Left lung (tissue), 10 donors: Measurements from ENCODE around the gene ALOX5. TPM values are rescaled to one million over a fixed set of nuclear protein-coding genes. Genes with fewer than 3 reads are reported as not detected.
"Not testable (repeated sequence)": the region's sequence is repeated elsewhere in the genome, so short reads cannot be mapped to it uniquely, and the experiment has no call there.

ENCODE experiments used
- ATAC-seq: fragments of 200-7000 bp; cut with Tn5 transposase; one replicate; pipeline ENCODE4 v1.9.1; 2020; ENCODE audit warnings: moderate library complexity
- DNase-seq, 4 donors: peaks; one replicate each; pipeline ENCODE4 v3.0.0-alpha.2; 2013 to 2020
- H3K27ac ChIP-seq, 2 donors: fragments of 200-600 bp; sonication (generic) in 1 of 2; one replicate each; pipeline versions ENCODE4 v1.5.0 to v1.8.0; 2020 to 2021
- H3K27me3 ChIP-seq, 2 donors: fragments of 200-600 bp; sonication (generic) in 1 of 2; one replicate each; pipeline versions ENCODE4 v1.5.0 to v1.8.0; 2020 to 2021
- H3K36me3 ChIP-seq, 2 donors: fragments of 200-600 bp; sonication (generic) in 1 of 2; one replicate each; pipeline versions ENCODE4 v1.5.0 to v1.8.0; 2020 to 2021
- H3K4me1 ChIP-seq, 2 donors: fragments of 200-600 bp; one replicate each; pipeline ENCODE4 v1.8.0; 2021
- H3K4me3 ChIP-seq, 2 donors: fragments of 200-600 bp; sonication (generic) in 1 of 2; one replicate each; pipeline versions ENCODE4 v1.5.0 to v1.8.0; 2020 to 2021; ENCODE audit warnings: mild to moderate bottlenecking in 1 of 2
- H3K9me3 ChIP-seq, 2 donors: fragments of 200-600 bp; sonication (generic) in 1 of 2; one replicate each; pipeline versions ENCODE4 v1.5.0 to v1.8.0; 2020 to 2021
- intact Hi-C, 2 donors: fragments of 100-400 bp; cut with DNase I; formaldehyde crosslinking; loops; one replicate each; pipeline versions ENCODE4 v1.11.2 to v1.14.2; 2022
- polyA plus RNA-seq, 6 donors: library from polyadenylated mRNA; unstranded; fragments of 120-200 nt; gene quantifications; one replicate each; pipeline ENCODE4 v1.2.1, GENCODE V29; 2013; ENCODE audit not compliant: insufficient read length in 6 of 6
- total RNA-seq, 2 donors: library from RNA; stranded (reverse); fragmentation: NEBNext Ultra II Directional; extraction: Animal tissue kit (Norgen Biotek cat#: 25700); gene quantifications; one replicate each; pipeline ENCODE4 v1.2.1, GENCODE V29; 2021
- TF ChIP-seq, protein P1 (sequence below), 2 donors: fragments of 200-600 bp; sonication (generic) in 1 of 2; IDR thresholded peaks; one replicate each; pipeline versions ENCODE4 v1.5.0 to v1.8.0; 2021; ENCODE audit warnings: antibody characterized with exemption in 2 of 2
- donor health status: DM: no; HTN: yes; CAD: no.
- donor health status: DM: no; HTN: no; CAD: no.

ALOX5 gene
- total and polyA plus RNA-seq, 8 donors: 1.1 to 145 (median 1.7) TPM

DNA sequence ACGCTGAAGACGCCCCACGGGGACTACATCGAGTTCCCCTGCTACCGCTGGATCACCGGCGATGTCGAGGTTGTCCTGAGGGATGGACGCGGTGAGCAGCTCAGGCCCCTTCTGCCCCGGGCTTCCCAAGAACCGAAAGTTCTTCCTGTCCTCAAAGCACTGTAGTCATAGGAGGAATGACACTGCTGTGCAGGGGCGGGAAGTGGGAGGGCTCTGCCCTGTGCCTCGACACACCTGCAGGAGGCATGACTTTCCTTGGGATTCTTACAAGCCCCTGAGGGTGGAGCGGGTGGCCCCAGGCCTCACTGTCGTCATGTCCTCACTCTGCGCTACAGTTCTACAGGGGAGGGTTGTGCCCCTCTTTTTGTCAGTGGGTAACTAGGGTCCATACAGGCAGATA lies 8.6 kb downstream of the ALOX5 start:
- no peak overlapping the region for H3K4me3 ChIP-seq
- ATAC-seq (no peak), DNase-seq (no peak)
- peaks cover 0 to 75% of the 10 kb centered on the region in 2 donors for H3K4me1 ChIP-seq
- peak overlapping the region in 1 of 2 donors; percentile 94 for H3K27ac ChIP-seq
- intact Hi-C loops: no loop called here
- H3K27me3 ChIP-seq: peaks cover 0 to 7% of the 10 kb centered on the region in 2 donors
- peaks cover 0 to 53% of the 10 kb centered on the region in 2 donors for H3K36me3 ChIP-seq
- TF ChIP-seq, protein P1, sequence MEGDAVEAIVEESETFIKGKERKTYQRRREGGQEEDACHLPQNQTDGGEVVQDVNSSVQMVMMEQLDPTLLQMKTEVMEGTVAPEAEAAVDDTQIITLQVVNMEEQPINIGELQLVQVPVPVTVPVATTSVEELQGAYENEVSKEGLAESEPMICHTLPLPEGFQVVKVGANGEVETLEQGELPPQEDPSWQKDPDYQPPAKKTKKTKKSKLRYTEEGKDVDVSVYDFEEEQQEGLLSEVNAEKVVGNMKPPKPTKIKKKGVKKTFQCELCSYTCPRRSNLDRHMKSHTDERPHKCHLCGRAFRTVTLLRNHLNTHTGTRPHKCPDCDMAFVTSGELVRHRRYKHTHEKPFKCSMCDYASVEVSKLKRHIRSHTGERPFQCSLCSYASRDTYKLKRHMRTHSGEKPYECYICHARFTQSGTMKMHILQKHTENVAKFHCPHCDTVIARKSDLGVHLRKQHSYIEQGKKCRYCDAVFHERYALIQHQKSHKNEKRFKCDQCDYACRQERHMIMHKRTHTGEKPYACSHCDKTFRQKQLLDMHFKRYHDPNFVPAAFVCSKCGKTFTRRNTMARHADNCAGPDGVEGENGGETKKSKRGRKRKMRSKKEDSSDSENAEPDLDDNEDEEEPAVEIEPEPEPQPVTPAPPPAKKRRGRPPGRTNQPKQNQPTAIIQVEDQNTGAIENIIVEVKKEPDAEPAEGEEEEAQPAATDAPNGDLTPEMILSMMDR (IDR thresholded peaks at IDR 0.05): no peak
- no peaks in the 10 kb centered on the region for H3K9me3 ChIP-seq

DNA sequence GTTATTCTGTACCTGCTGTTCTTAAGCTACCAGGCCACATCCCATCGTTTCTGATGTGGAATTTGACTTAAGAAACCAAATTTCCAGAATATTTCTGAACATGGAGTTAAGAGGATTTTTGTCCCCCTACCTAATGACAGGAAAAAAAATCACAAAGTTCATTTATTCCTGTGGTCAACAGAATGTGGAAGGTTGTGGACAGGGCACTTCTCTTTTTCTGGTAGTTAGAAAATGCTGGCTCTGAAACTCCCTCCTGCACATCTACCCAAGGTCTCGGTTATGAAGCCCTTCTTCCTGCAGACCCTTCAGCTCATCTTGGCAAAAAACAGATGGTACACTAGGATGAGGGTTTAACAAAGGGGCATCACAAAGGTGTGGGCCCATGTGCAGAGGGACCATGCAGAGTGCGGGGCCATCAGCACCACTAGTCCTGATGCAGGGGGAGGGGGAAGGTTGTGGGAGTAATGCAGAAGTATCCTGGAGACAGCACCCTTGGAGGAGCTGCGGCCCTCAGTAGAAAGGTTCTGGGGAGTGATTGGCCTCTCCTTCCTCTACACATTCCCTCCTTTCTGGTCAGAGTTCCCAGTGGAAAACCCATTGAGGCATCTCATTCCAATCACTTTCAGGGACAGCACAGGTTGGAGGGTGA lies 9.8 kb downstream of the ALOX5 start:
- DNase-seq (no peak), ATAC-seq (no peak)
- H3K36me3 ChIP-seq: peaks cover 0 to 65% of the 10 kb centered on the region in 2 donors
- intact Hi-C loops: no loop called here
- no peaks in the 10 kb centered on the region for H3K27me3 ChIP-seq
- TF ChIP-seq, protein P1 (IDR thresholded peaks at IDR 0.05): no peak
- H3K4me3 ChIP-seq: no peak overlapping the region
- H3K27ac ChIP-seq: peak overlapping the region in 1 of 2 donors; percentile 59
- H3K4me1 ChIP-seq: peaks cover 0 to 62% of the 10 kb centered on the region in 2 donors
- H3K9me3 ChIP-seq: no peaks in the 10 kb centered on the region

DNA sequence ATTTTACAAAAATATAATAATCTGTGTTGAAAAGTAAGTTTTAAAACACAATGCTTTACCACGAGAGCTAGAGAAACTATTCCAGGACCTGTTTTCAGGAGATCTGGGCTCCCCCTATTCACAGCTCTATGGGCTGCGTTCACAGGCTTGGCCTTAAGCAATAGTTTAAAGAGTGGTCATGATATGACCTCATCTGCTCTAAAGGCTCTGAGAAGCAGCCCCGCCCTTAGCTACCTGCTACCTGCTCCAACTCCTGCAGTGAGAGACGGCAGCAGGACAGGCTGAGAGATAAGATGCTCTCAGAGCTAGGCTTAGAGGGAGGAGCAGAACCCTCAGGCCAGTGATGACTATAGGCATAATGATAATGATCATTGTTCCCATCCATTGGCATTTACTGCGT lies 12.6 kb downstream of the ALOX5 start:
- no peak for DNase-seq
- no peaks in the 10 kb centered on the region for H3K9me3 ChIP-seq
- H3K4me1 ChIP-seq: peaks cover 0 to 34% of the 10 kb centered on the region in 2 donors
- peaks cover 0 to 62% of the 10 kb centered on the region in 2 donors for H3K36me3 ChIP-seq
- peak; percentile 13 for ATAC-seq
- no peak overlapping the region for H3K4me3 ChIP-seq
- intact Hi-C loops: no loop called here
- H3K27me3 ChIP-seq: no peaks in the 10 kb centered on the region
- H3K27ac ChIP-seq: no peak overlapping the region
- TF ChIP-seq, protein P1 (IDR thresholded peaks at IDR 0.05): no peak

DNA sequence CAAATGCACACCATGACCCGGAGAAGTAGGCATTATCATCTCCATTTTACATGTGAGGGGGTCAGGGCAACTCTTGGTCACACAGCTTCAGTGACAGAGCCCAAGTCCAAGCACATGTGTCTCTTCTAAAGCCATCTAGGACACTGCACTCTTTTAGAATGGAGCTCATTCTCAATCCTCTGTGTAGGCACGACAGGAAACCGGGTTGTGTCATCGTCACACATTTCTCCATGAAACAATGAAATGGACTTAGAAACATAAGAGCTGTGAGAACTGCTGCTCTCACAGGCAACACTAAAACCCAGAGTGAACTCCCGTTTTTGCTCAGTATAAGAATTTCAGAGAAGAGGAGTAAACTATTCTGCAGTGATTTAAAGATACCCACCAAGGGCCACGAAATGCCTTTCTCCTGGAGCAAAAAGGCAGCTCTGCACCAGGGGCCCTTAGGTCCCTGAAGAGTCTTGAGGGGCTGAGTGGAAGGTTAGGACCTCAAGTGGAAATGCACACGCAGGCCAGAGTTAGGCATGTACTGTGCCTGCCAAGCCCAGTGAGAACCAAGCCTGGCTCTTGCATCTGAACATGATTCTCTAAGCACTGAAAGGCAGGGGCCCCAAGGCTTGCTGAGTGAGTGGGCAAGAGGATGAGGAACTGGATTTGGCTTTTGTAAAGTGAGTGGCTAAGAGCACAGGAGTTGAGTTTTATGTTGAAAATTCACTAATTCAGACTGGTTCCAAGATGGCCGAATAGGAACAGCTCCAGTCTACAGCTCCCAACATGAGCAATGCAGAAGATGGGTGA lies 13.3 kb downstream of the ALOX5 start:
- DNase-seq (no peak), ATAC-seq (no peak)
- no peaks in the 10 kb centered on the region for H3K27me3 ChIP-seq
- no peaks in the 10 kb centered on the region for H3K9me3 ChIP-seq
- intact Hi-C loops: no loop called here
- H3K36me3 ChIP-seq: peaks cover 0 to 56% of the 10 kb centered on the region in 2 donors
- H3K4me3 ChIP-seq: no peak overlapping the region
- H3K4me1 ChIP-seq: peaks cover 0 to 28% of the 10 kb centered on the region in 2 donors
- TF ChIP-seq, protein P1 (IDR thresholded peaks at IDR 0.05): no peak
- H3K27ac ChIP-seq: no peak overlapping the region

DNA sequence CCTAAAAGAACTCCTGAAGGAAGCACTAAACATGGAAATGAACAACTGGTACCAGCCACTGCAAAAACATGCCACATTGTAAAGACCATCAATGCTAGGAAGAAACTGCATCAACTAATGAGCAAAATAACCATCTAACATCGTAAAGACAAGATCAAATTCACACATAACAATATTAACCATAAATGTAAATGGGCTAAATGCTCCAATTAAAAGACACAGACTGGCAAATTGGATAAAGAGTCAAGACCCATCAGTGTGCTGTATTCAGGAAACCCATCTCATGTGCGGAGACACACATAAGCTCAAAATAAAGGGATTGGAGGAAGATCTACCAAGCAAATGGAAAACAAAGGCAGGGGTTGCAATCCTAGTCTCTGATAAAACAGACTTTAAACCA lies 15.7 kb downstream of the ALOX5 start:
- ATAC-seq, H3K27me3 ChIP-seq, H3K27ac ChIP-seq, H3K4me3 ChIP-seq, intact Hi-C loops, DNase-seq, H3K4me1 ChIP-seq, H3K9me3 ChIP-seq: not testable (repeated sequence)
- peaks cover 0 to 38% of the 10 kb centered on the region in 2 donors for H3K36me3 ChIP-seq

DNA sequence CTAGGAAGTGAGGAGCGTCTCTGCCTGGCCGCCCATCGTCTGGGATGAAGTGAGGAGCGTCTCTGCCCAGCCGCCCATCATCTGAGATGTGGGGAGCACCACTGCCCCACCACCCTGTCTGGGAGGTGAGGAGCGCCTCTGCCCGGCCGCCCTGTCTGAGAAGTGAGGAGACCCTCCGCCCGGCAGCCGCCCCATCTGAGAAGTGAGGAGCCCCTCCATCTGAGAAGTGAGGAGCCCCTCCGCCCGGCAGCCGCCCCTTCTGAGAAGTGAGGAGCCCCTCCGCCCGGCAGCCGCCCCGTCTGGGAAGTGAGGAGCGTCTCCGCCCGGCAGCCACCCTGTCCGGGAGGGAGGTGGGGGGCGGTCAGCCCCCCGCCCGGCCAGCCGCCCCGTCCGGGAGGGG lies 17.6 kb downstream of the ALOX5 start:
- H3K27me3 ChIP-seq, H3K9me3 ChIP-seq, H3K27ac ChIP-seq, ATAC-seq, H3K4me3 ChIP-seq, intact Hi-C loops, H3K4me1 ChIP-seq, DNase-seq: not testable (repeated sequence)
- H3K36me3 ChIP-seq: peaks cover 0 to 31% of the 10 kb centered on the region in 2 donors
